SK-N-SH treated with all-trans-retinoic acid at 6 μM for 48 hours (cell line): Measurements from ENCODE around the gene JAM2.

Source experiments
- CREB5 ChIP-seq: fragments of 250-450 bp; sonication (Bioruptor Pico); IDR thresholded peaks from 2 replicates; pipeline ENCODE4 v1.5.1; 2020; ENCODE audit warnings: low read depth, mild to moderate bottlenecking, moderate library complexity
- CSDC2 ChIP-seq: fragments of 250-450 bp; sonication (Bioruptor Pico); IDR thresholded peaks from 2 replicates; pipeline ENCODE4 v1.5.0; 2020; ENCODE audit warnings: mild to moderate bottlenecking, moderate library complexity
- GLIS3 ChIP-seq: fragments of 250-450 bp; sonication (Bioruptor Pico); IDR thresholded peaks from 2 replicates; pipeline ENCODE4 v1.5.0; 2020; ENCODE audit warnings: mild to moderate bottlenecking, moderate library complexity
- PATZ1 ChIP-seq: fragments of 250-450 bp; sonication (Bioruptor Pico); IDR thresholded peaks from 2 replicates; pipeline ENCODE4 v1.8.0; 2020; ENCODE audit warnings: mild to moderate bottlenecking, moderate library complexity, borderline replicate concordance
- RARB ChIP-seq: fragments of 250-450 bp; sonication (Bioruptor Pico); IDR thresholded peaks from 2 replicates; pipeline ENCODE4 v1.8.0; 2021; ENCODE audit warnings: mild to moderate bottlenecking, moderate library complexity
- TCF4 ChIP-seq: fragments of 250-450 bp; sonication (Bioruptor Pico); IDR thresholded peaks from 2 replicates; pipeline ENCODE4 v1.8.0; 2021; ENCODE audit warnings: mild to moderate bottlenecking, moderate library complexity, borderline replicate concordance
- ZFP3 ChIP-seq: fragments of 250-450 bp; sonication (Bioruptor Pico); IDR thresholded peaks from 2 replicates; pipeline ENCODE4 v1.5.0; 2020; ENCODE audit warnings: mild to moderate bottlenecking, moderate library complexity
- ZFP30 ChIP-seq: fragments of 450-650 bp; formaldehyde crosslinking; IDR thresholded peaks from 2 replicates; pipeline ENCODE4 v1.5.0; 2022; ENCODE audit warnings: mild to moderate bottlenecking, moderate library complexity
- ZNF565 ChIP-seq: fragments of 450-650 bp; formaldehyde crosslinking; conservative IDR thresholded peaks from 2 replicates; pipeline ENCODE4 v1.5.0; 2020; ENCODE audit warnings: low read depth, mild to moderate bottlenecking, moderate library complexity
- ZNF70 ChIP-seq: fragments of 450-650 bp; formaldehyde crosslinking; IDR thresholded peaks from 2 replicates; pipeline ENCODE4 v1.5.0; 2020; ENCODE audit warnings: mild to moderate bottlenecking, moderate library complexity
- ZNF8 ChIP-seq: fragments of 450-650 bp; formaldehyde crosslinking; IDR thresholded peaks from 2 replicates; pipeline ENCODE4 v1.5.0; 2020; ENCODE audit warnings: mild to moderate bottlenecking, moderate library complexity

- TF ChIP-seq CSDC2 (CRISPR knock-in tag) (no peak), ZNF70 (CRISPR knock-in tag) (no peak), CREB5 (CRISPR knock-in tag) (no peak), PATZ1 (no peak), TCF4 (CRISPR knock-in tag) (no peak), ZFP30 (no peak), RARB (no peak), ZNF8 (no peak), ZNF565 (CRISPR knock-in tag) (no peak), ZFP3 (CRISPR knock-in tag) (no peak), GLIS3 (no peak)
These were observed 1.0 kb upstream of the JAM2 start for GRCh38 chr21:25637851-25638659.
